Fibroblast of lung (primary cell): ENCODE measurements around the gene TTC13.
A peak's percentile ranks its signal among the peaks of the same experiment; 100 is the strongest.

Experiments
- EZH2 ChIP-seq: IDR thresholded peaks from 2 replicates; pipeline ENCODE4 v1.5.1; 2012; ENCODE audit warnings: low read length, control low read depth, mild to moderate bottlenecking; ENCODE audit errors: missing control alignments
- TF ChIP-seq, protein P1 (sequence below), 2 donors: IDR thresholded peaks in 1 of 2; conservative IDR thresholded peaks in 1 of 2; 1 replicate in 1 of 2; 2 replicates in 1 of 2; pipeline ENCODE4 v1.5.1; 2011 to 2012; ENCODE audit warnings: low read length in 2 of 2, control low read depth in 1 of 2, inconsistent platforms in 1 of 2, low read depth in 1 of 2, mild to moderate bottlenecking in 1 of 2

DNA sequence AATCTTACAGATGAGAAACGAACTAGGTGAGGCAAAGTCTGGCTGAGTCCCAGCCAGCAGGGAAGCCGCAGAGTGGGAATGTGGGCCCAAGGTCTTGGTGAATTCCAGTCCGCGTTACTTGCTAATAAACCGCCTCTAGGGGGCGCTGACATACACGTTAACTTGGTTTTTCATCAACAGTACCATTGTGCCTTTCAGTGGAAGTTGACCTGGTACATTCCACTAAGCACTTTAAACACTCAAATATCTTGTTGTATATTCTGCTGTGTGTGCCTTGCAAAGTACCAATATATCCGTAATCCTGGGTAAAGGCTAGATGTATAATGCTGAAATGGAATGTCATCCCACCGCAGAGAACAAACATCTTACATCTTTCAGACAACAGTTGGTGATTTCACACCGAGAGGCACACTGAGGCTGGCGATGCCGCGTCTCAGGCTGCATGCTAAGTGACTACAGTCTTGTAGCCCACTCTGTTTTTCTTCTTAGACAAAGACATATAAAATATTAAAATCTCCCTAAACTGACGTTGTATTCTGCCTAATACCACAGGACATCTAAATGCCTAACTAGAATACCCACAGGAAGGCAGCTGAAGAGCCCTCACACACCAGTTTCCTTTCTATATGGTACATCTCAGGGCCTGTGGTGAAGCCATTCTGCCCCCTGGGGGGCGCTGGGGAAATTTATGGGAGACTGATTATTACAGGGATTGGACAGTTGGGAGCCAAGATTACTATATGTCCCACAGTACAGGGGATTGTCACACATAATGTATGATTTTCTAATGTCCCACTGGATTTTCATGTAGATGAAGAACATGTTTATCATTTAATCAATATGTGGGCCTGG lies 61.2 kb downstream of the TTC13 start:
- TF ChIP-seq EZH2 = no peak
- TF ChIP-seq, protein P1, sequence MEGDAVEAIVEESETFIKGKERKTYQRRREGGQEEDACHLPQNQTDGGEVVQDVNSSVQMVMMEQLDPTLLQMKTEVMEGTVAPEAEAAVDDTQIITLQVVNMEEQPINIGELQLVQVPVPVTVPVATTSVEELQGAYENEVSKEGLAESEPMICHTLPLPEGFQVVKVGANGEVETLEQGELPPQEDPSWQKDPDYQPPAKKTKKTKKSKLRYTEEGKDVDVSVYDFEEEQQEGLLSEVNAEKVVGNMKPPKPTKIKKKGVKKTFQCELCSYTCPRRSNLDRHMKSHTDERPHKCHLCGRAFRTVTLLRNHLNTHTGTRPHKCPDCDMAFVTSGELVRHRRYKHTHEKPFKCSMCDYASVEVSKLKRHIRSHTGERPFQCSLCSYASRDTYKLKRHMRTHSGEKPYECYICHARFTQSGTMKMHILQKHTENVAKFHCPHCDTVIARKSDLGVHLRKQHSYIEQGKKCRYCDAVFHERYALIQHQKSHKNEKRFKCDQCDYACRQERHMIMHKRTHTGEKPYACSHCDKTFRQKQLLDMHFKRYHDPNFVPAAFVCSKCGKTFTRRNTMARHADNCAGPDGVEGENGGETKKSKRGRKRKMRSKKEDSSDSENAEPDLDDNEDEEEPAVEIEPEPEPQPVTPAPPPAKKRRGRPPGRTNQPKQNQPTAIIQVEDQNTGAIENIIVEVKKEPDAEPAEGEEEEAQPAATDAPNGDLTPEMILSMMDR (conservative IDR thresholded peaks at IDR 0.05 in 1 of 2, IDR thresholded peaks at IDR 0.05 in 1 of 2; ENCODE audit: low read depth in 1 of 2, low read length in 2 of 2) = peak; percentile 65 to 83
